C4-2B (cell line): ENCODE data around the gene OXLD1.

ENCODE experiments used
- ZFX ChIP-seq: fragments of 450-650 bp; IDR thresholded peaks from 2 replicates; pipeline ENCODE4 v1.6.1; 2017
- TF ChIP-seq, protein P1 (sequence below): fragments of 450-650 bp; conservative IDR thresholded peaks from 2 replicates; pipeline ENCODE4 v1.5.1; 2017; ENCODE audit warnings: mild to moderate bottlenecking

DNA sequence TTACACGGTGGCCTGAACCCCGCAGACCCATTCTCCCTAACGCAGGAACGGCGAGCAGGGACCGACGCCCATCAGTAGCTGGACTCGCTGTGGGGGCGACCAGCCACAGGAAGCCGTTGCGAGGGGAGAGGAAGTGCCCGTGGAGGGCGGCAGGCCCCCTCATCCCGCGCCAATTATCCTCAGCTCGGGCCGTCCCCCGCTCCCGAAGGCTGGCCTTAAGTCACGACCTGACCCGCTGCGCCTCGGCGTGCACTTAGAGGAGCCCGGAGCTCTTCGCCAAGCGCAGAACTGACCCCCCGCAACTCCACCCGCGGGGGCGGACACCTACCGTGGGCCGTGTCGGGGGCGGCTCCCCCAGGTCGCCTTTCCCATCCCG lies 16.8 kb upstream of the OXLD1 start:
- TF ChIP-seq, protein P1, sequence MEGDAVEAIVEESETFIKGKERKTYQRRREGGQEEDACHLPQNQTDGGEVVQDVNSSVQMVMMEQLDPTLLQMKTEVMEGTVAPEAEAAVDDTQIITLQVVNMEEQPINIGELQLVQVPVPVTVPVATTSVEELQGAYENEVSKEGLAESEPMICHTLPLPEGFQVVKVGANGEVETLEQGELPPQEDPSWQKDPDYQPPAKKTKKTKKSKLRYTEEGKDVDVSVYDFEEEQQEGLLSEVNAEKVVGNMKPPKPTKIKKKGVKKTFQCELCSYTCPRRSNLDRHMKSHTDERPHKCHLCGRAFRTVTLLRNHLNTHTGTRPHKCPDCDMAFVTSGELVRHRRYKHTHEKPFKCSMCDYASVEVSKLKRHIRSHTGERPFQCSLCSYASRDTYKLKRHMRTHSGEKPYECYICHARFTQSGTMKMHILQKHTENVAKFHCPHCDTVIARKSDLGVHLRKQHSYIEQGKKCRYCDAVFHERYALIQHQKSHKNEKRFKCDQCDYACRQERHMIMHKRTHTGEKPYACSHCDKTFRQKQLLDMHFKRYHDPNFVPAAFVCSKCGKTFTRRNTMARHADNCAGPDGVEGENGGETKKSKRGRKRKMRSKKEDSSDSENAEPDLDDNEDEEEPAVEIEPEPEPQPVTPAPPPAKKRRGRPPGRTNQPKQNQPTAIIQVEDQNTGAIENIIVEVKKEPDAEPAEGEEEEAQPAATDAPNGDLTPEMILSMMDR: no peak
- TF ChIP-seq ZFX: no peak
